ENCODE measurements around the gene NRG2. TPM values are rescaled to one million over a fixed set of nuclear protein-coding genes. Genes with fewer than 3 reads are reported as not detected.

NRG2 gene
- total and polyA plus RNA-seq, 2 donors (not counting 3 experiments of a cell fraction or from before 2014, with no cell fraction given) = 0.26 to 0.42 TPM

- no peak for FAIRE-seq
- no peak overlapping the region for H3K27ac ChIP-seq (ENCODE audit: insufficient read depth, low read depth, low read length)
- H4K20me1 ChIP-seq (replicated peaks; ENCODE audit: control insufficient read depth, extremely low read depth, insufficient read depth, low read length) = no peaks in the 10 kb centered on the region
- no peaks in the 10 kb centered on the region for H3K4me1 ChIP-seq (ENCODE audit: control insufficient read depth, extremely low read depth, insufficient read depth, low read length)
- dilution Hi-C loops (cut with MboI; ENCODE audit: extremely low pct_ligation_motif_present, low sequenced_read_pairs) (no loop called here), intact Hi-C loops (cut with micrococcal nuclease) (no loop called here)
- no peak overlapping the region for H3K4me3 ChIP-seq (replicated peaks in 1 of 3; ENCODE audit: insufficient read depth in 1 of 3, low read depth in 1 of 3, low read length in 3 of 3)
- H3K27me3 ChIP-seq (ENCODE audit: control insufficient read depth in 2 of 2, insufficient read depth in 2 of 2, low read length in 2 of 2) = peaks cover 0 to 5% of the 10 kb centered on the region in 2 experiments
- H3K79me2 ChIP-seq (ENCODE audit: control insufficient read depth, insufficient read depth, low read length) = no peaks in the 10 kb centered on the region
- ChIA-PET CTCF (interaction anchor here (1.2 kb wide), 1 partner anchor 17 kb away, joined by 6 read pairs; no protein-coding TSS in a partner anchor), POLR2A (no interaction called here)
- H3K9me3 ChIP-seq (replicated peaks; ENCODE audit: control insufficient read depth, insufficient read depth, low read length) = no peaks in the 10 kb centered on the region
- TF ChIP-seq EZH2 (IDR thresholded peaks at IDR 0.05; ENCODE audit: borderline replicate concordance, low read depth, low read length, severe bottlenecking) (no peak), MYC (IDR thresholded peaks at IDR 0.05; ENCODE audit: low read depth, low read length) (no peak), JUN (IDR thresholded peaks at IDR 0.05; ENCODE audit: borderline replicate concordance, insufficient read depth, insufficient read length, low read depth) (no peak), GATA2 (IDR thresholded peaks at IDR 0.05; ENCODE audit: insufficient read depth, insufficient read length, low read depth, low read length) (no peak), CTCF (IDR thresholded peaks at IDR 0.05; ENCODE audit: extremely low read depth in 1 of 2, insufficient read depth in 1 of 2, low read depth in 1 of 2, low read length in 2 of 2) (no peak), MAX (IDR thresholded peaks at IDR 0.05; ENCODE audit: insufficient read depth, insufficient read length) (no peak), POLR2A (IDR thresholded peaks at IDR 0.05; ENCODE audit: low read depth, low read length) (no peak), FOS (IDR thresholded peaks at IDR 0.05; ENCODE audit: borderline replicate concordance, insufficient read depth, low read length) (no peak), POLR2AphosphoS5 (IDR thresholded peaks at IDR 0.05; ENCODE audit: insufficient read depth, low read depth, low read length) (no peak)
- BruUV-seq (replicated peaks) = no TSS peak
- H3K9me1 ChIP-seq (replicated peaks; ENCODE audit: control insufficient read depth, extremely low read depth, insufficient read depth, low read length) = no peaks in the 10 kb centered on the region
- no peak for DNase-seq (ENCODE audit: low read depth, low spot score)
- no peak overlapping the region for H2AFZ ChIP-seq (ENCODE audit: low read depth, low read length)
- H3K9ac ChIP-seq (replicated peaks; ENCODE audit: extremely low read depth, insufficient read depth, low read length) = no peak overlapping the region
- no peak overlapping the region for H3K4me2 ChIP-seq (ENCODE audit: insufficient read depth, low read length)
- no peaks in the 10 kb centered on the region for H3K36me3 ChIP-seq (ENCODE audit: control insufficient read depth in 2 of 2, extremely low read depth in 1 of 2, insufficient read depth in 2 of 2, low read length in 2 of 2)
Observed at GRCh38 chr5:139803978-139804377, 239.1 kb downstream of the NRG2 start.

Data from endothelial cell of umbilical vein (primary cell).